Liver (tissue), 9 donors: Measurements from ENCODE around the gene STK38L. TPM values are rescaled to one million over a fixed set of nuclear protein-coding genes. Genes with fewer than 3 reads are reported as not detected.

Source experiments
- DNase-seq: peaks from one replicate; pipeline ENCODE4 v3.0.0-alpha.2; 2017; ENCODE audit warnings: low spot score
- H3K27ac ChIP-seq, 2 donors: one replicate each; pipeline ENCODE4 v1.7.0; 2013; ENCODE audit warnings: inconsistent platforms in 2 of 2, low read length in 2 of 2, control low read depth in 1 of 2, low read depth in 1 of 2, mild to moderate bottlenecking in 1 of 2
- H3K27me3 ChIP-seq, 4 donors: one replicate each; pipeline versions ENCODE4 v1.6.1 to v1.7.0; 2013; ENCODE audit warnings: low read length in 3 of 4, inconsistent platforms in 1 of 4, mild to moderate bottlenecking in 1 of 4, moderate library complexity in 1 of 4; ENCODE audit not compliant: control insufficient read depth in 4 of 4, insufficient read depth in 4 of 4
- H3K36me3 ChIP-seq, 4 donors: one replicate each; pipeline versions ENCODE4 v1.6.1 to v1.7.0; 2013; ENCODE audit warnings: low read length in 3 of 4, mild to moderate bottlenecking in 3 of 4, low read depth in 1 of 4, moderate library complexity in 1 of 4; ENCODE audit not compliant: control insufficient read depth in 4 of 4, insufficient read depth in 3 of 4
- H3K4me1 ChIP-seq, 4 donors: one replicate each; pipeline versions ENCODE4 v1.6.1 to v1.7.0; 2013; ENCODE audit warnings: low read length in 3 of 4, mild to moderate bottlenecking in 3 of 4, moderate library complexity in 1 of 4; ENCODE audit not compliant: control insufficient read depth in 4 of 4, insufficient read depth in 4 of 4
- H3K4me3 ChIP-seq, 3 donors: one replicate each; pipeline versions ENCODE4 v1.6.1 to v1.7.0; 2013; ENCODE audit warnings: low read length in 3 of 3, control low read depth in 1 of 3, low read depth in 1 of 3, mild to moderate bottlenecking in 1 of 3
- H3K9ac ChIP-seq, 2 donors: one replicate each; pipeline ENCODE4 v1.7.0; 2013; ENCODE audit warnings: low read length in 2 of 2, mild to moderate bottlenecking in 2 of 2, moderate library complexity in 2 of 2, control low read depth in 1 of 2, low read depth in 1 of 2
- H3K9me3 ChIP-seq, 4 donors: one replicate each; pipeline versions ENCODE4 v1.6.1 to v1.7.0; 2013; ENCODE audit warnings: low read length in 3 of 4; ENCODE audit not compliant: control insufficient read depth in 4 of 4
- ATF3 ChIP-seq: IDR thresholded peaks from 2 replicates; pipeline ENCODE4 v1.6.1; 2016; ENCODE audit warnings: antibody characterized with exemption
- CTCF ChIP-seq: fragments of 150-350 bp; IDR thresholded peaks from 2 replicates; pipeline ENCODE4 v1.5.1; 2017; ENCODE audit warnings: improper control_type of control experiment, low read depth, low read length; ENCODE audit not compliant: missing input control
- EGR1 ChIP-seq, 2 donors: IDR thresholded peaks; 2 replicates each; pipeline ENCODE4 v1.6.1; 2016 to 2018; ENCODE audit warnings: antibody characterized with exemption in 2 of 2, low read depth in 2 of 2
- FOXA2 ChIP-seq: IDR thresholded peaks from 2 replicates; pipeline ENCODE4 v1.6.1; 2016; ENCODE audit warnings: antibody characterized with exemption
- HNF4A ChIP-seq, 2 donors: conservative IDR thresholded peaks; 2 replicates each; pipeline ENCODE4 v1.6.1; 2016; ENCODE audit warnings: antibody characterized with exemption in 2 of 2, mild to moderate bottlenecking in 2 of 2
- HNF4G ChIP-seq: IDR thresholded peaks from 2 replicates; pipeline ENCODE4 v1.6.1; 2016; ENCODE audit warnings: antibody characterized with exemption
- JUND ChIP-seq, 2 donors: IDR thresholded peaks; 2 replicates each; pipeline ENCODE4 v1.6.1; 2016; ENCODE audit warnings: antibody characterized with exemption in 2 of 2
- MAX ChIP-seq: IDR thresholded peaks from 2 replicates; pipeline ENCODE4 v1.6.1; 2016; ENCODE audit warnings: antibody characterized with exemption
- RAD21 ChIP-seq, 2 donors: IDR thresholded peaks; 2 replicates each; pipeline ENCODE4 v1.6.1; 2016; ENCODE audit warnings: antibody characterized with exemption in 2 of 2, mild to moderate bottlenecking in 2 of 2
- REST ChIP-seq: IDR thresholded peaks from 2 replicates; pipeline ENCODE4 v1.6.1; 2016; ENCODE audit warnings: antibody characterized with exemption, mild to moderate bottlenecking
- RXRA ChIP-seq, 2 donors: IDR thresholded peaks; 2 replicates each; pipeline ENCODE4 v1.6.1; 2017 to 2018; ENCODE audit warnings: antibody characterized with exemption in 2 of 2, mild to moderate bottlenecking in 1 of 2
- SP1 ChIP-seq: IDR thresholded peaks from 2 replicates; pipeline ENCODE4 v1.6.1; 2018; ENCODE audit warnings: antibody characterized with exemption, mild to moderate bottlenecking
- TAF1 ChIP-seq: conservative IDR thresholded peaks from 2 replicates; pipeline ENCODE4 v1.6.1; 2016; ENCODE audit warnings: antibody characterized with exemption, mild to moderate bottlenecking
- YY1 ChIP-seq: IDR thresholded peaks from 2 replicates; pipeline ENCODE4 v1.6.1; 2016; ENCODE audit warnings: antibody characterized with exemption, mild to moderate bottlenecking
- ZBTB33 ChIP-seq: IDR thresholded peaks from 2 replicates; pipeline ENCODE4 v1.6.1; 2016; ENCODE audit warnings: antibody characterized with exemption
- WGBS: extraction: QIAGEN DNeasy Blood & Tissue Kit; methylation state at CpG from one replicate; pipeline ENCODE4 v1.1.7; 2013; 5-methylcytosine and 5-hydroxymethylcytosine counted together
- polyA plus RNA-seq, 2 donors: library from polyadenylated mRNA; stranded (reverse) in 1 of 2; unstranded in 1 of 2; fragments of 200-250 nt in 1 of 2; fragments of >200 nt in 1 of 2; fragmentation: Nextera tagmentation in 1 of 2; extraction: Ambion mirVana in 1 of 2; gene quantifications; one replicate each; pipeline versions ENCODE4 v1.2.1 to v1.2.3, GENCODE V29; 2013 to 2015
- total RNA-seq, 2 donors: library from RNA; depleted of rRNA; stranded (reverse); fragments of >200 nt; gene quantifications; one replicate each; pipeline ENCODE4 v1.2.3, GENCODE V29; 2014
- donor health status: healthy.
- donor health status: healthy.
- donor health status: healthy.
- donor health status: healthy.
- donor health status: healthy.

Gene STK38L
- total and polyA plus RNA-seq, 4 donors: 2.8 to 8.6 (median 6.6) TPM

DNA sequence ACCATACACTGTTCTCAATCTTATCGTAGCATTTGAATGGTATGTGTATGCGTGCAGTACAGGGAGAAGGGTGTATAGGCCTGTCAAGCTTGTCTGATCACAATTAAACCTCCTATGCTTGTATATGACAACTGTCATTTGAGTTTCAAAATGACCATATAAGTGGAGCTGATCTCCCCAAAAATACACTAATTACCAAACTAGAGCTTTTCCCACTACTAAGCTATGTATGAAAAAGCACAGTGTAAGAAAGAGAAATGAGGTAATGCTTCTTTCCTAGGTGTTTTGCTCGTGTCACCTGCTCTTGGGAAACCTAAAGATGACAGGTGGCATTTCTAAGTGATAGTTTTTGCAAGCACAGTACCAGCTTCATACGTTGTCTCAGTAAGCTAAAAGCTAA is 1.1 kb upstream of the STK38L start:
- Histone ChIP-seq H3K27ac (peak overlapping the region in 1 of 2 donors; percentile 81), H3K27me3 (no peaks in the 10 kb centered on the region), H3K9ac (no peak overlapping the region), H3K36me3 (no peaks in the 10 kb centered on the region), H3K9me3 (no peaks in the 10 kb centered on the region), H3K4me1 (peaks cover 4 to 12% (median 9%) of the 10 kb centered on the region in 4 donors), H3K4me3 (no peak overlapping the region)
- WGBS: 97% methylated on average over 4 of the region's 4 CpGs
- TF ChIP-seq HNF4A (conservative IDR thresholded peaks at IDR 0.05): no peak
- TF ChIP-seq YY1: no peak
- no peak for TF ChIP-seq TAF1
- TF ChIP-seq RXRA (IDR thresholded peaks at IDR 0.05): no peak
- no peak for TF ChIP-seq EGR1 (IDR thresholded peaks at IDR 0.05; ENCODE audit: low read depth in 2 of 2)
- no peak for TF ChIP-seq HNF4G
- DNase-seq: no peak

DNA sequence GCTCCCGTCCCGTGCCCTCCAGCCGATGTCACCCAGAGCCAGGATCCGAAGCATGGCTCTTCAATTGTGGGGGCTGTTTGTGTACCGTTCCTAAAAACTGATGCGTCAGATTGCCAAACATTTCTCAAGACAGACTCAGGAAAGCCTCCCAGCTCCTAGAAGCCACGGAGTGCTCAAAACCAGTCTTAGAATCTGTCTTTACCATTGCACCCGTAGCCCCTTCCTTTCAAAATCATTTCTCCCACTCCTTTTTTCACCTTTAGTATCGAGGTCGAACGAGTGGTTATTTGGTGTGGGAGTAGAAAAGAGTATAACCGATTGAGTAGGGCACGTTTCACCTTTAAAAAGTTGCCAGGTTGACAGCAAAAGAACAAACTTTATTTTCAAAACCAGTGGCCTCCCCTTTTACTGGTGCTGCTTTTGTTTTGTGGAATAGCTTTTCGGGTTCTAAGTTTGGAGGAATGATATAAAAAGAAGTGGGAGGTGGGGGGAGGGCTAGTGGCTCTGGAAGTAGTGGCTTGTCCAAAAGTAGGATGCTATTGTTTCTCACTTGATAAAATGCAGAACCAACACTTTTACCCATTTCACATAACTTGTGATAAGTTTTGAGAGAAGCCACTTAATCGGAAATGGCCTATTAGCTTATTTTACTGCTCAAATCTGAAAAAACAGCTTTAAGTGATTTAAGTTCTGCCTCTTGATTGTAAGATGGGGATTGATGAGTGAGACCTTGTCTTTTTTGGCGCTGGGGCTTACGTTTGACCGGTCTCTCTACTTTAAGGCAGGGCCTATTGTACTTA is 803 bp downstream of the STK38L start:
- peak overlapping the region; percentile 62 to 95 (median 85) for H3K4me3 ChIP-seq
- peaks cover 4 to 12% (median 9%) of the 10 kb centered on the region in 4 donors for H3K4me1 ChIP-seq
- H3K36me3 ChIP-seq: no peaks in the 10 kb centered on the region
- peak overlapping the region; percentile 81 to 94 for H3K9ac ChIP-seq
- TF ChIP-seq YY1 (peak; percentile 36), JUND (IDR thresholded peaks at IDR 0.05) (no peak), REST (no peak)
- 11% methylated on average over 18 of the region's 18 CpGs for WGBS
- no peaks in the 10 kb centered on the region for H3K27me3 ChIP-seq
- H3K9me3 ChIP-seq: no peaks in the 10 kb centered on the region
- H3K27ac ChIP-seq: peak overlapping the region; percentile 81 to 91
- DNase-seq: no peak

- Histone ChIP-seq H3K27me3 (no peaks in the 10 kb centered on the region), H3K9me3 (no peaks in the 10 kb centered on the region), H3K27ac (no peak overlapping the region), H3K4me3 (no peak overlapping the region), H3K4me1 (peaks cover 4 to 12% (median 9%) of the 10 kb centered on the region in 4 donors), H3K9ac (no peak overlapping the region), H3K36me3 (no peaks in the 10 kb centered on the region)
- no peak for DNase-seq
- WGBS: 87% methylated on average over 2 of the region's 2 CpGs
- no peak for TF ChIP-seq HNF4A (conservative IDR thresholded peaks at IDR 0.05)
- TF ChIP-seq JUND (IDR thresholded peaks at IDR 0.05): no peak
- no peak for TF ChIP-seq SP1
- TF ChIP-seq FOXA2: no peak
- no peak for TF ChIP-seq HNF4G
- no peak for TF ChIP-seq ATF3
- TF ChIP-seq CTCF: no peak
- TF ChIP-seq YY1: no peak
- TF ChIP-seq RAD21 (IDR thresholded peaks at IDR 0.05): no peak
- TF ChIP-seq ZBTB33: no peak
- TF ChIP-seq EGR1 (IDR thresholded peaks at IDR 0.05; ENCODE audit: low read depth in 2 of 2): no peak
- no peak for TF ChIP-seq REST
- no peak for TF ChIP-seq MAX
These were observed 2.1 kb downstream of the STK38L start for GRCh38 chr12:27246141-27246540.
